MM.1S (cell line): Measurements from ENCODE around the gene SH3BP1.

Experiments used
- DNase-seq: peaks from one replicate; pipeline ENCODE4 v3.0.0-alpha.2; 2015
- H2AFZ ChIP-seq: fragments of 300-600 bp; sonication (generic); 2 replicates; pipeline ENCODE4 v1.6.0; 2016; ENCODE audit warnings: antibody characterized with exemption, low read length
- H3F3A ChIP-seq: fragments of 300-600 bp; sonication (generic); 2 replicates; pipeline ENCODE4 v1.6.1; 2016; ENCODE audit warnings: mild to moderate bottlenecking, antibody characterized with exemption, low read length, moderate library complexity, mixed read lengths; ENCODE audit not compliant: insufficient read depth
- H3K27ac ChIP-seq: fragments of 300-600 bp; sonication (generic); 2 replicates; pipeline ENCODE4 v1.5.1; 2016; ENCODE audit warnings: mild to moderate bottlenecking, low read length
- H3K27me3 ChIP-seq: fragments of 300-600 bp; sonication (generic); replicated peaks from 2 replicates; pipeline ENCODE4 v1.6.0; 2016; ENCODE audit warnings: low read length; ENCODE audit not compliant: insufficient read depth
- H3K36me3 ChIP-seq: fragments of 300-600 bp; sonication (generic); replicated peaks from 2 replicates; pipeline ENCODE4 v1.6.1; 2016; ENCODE audit warnings: mild to moderate bottlenecking, low read length, mixed read lengths; ENCODE audit not compliant: insufficient read depth
- H3K4me1 ChIP-seq: fragments of 300-600 bp; sonication (generic); 2 replicates; pipeline ENCODE4 v1.6.1; 2016; ENCODE audit warnings: low read length, mixed read lengths
- H3K4me2 ChIP-seq: fragments of 300-600 bp; sonication (generic); 2 replicates; pipeline ENCODE4 v1.6.0; 2016; ENCODE audit warnings: low read depth, low read length
- H3K4me3 ChIP-seq: fragments of 300-600 bp; sonication (generic); 2 replicates; pipeline ENCODE4 v1.5.1; 2016; ENCODE audit warnings: low read length, mixed read lengths
- H3K79me2 ChIP-seq: fragments of 300-600 bp; sonication (generic); 2 replicates; pipeline ENCODE4 v1.6.1; 2016; ENCODE audit warnings: mixed run types, low read length, mixed read lengths
- H3K9ac ChIP-seq: fragments of 300-600 bp; sonication (generic); 2 replicates; pipeline ENCODE4 v1.6.1; 2016; ENCODE audit warnings: low read length, mixed read lengths
- H3K9me2 ChIP-seq: fragments of 300-600 bp; sonication (generic); replicated peaks from 2 replicates; pipeline ENCODE4 v1.6.1; 2016; ENCODE audit warnings: mild to moderate bottlenecking, low read length, mixed read lengths; ENCODE audit not compliant: insufficient read depth
- H3K9me3 ChIP-seq: fragments of 300-600 bp; sonication (generic); replicated peaks from 2 replicates; pipeline ENCODE4 v1.6.1; 2016; ENCODE audit warnings: mild to moderate bottlenecking, low read length, mixed read lengths; ENCODE audit not compliant: insufficient read depth
- H4K20me1 ChIP-seq: fragments of 300-600 bp; sonication (generic); 2 replicates; pipeline ENCODE4 v1.6.1; 2016; ENCODE audit warnings: mild to moderate bottlenecking, low read length, moderate library complexity, mixed read lengths; ENCODE audit not compliant: insufficient read depth
- EZH2 ChIP-seq: fragments of 300-600 bp; sonication (generic); optimal IDR thresholded peaks from 2 replicates; pipeline ENCODE3; 2017; ENCODE audit warnings: low read depth, mild to moderate bottlenecking, antibody characterized with exemption, low read length, mixed read lengths
- EZH2phosphoT487 ChIP-seq: fragments of 300-600 bp; sonication (generic); IDR thresholded peaks from 2 replicates; pipeline ENCODE4 v1.6.1; 2018; ENCODE audit warnings: antibody characterized with exemption, low read length
- TF ChIP-seq, protein P1 (sequence below): fragments of 300-600 bp; sonication (generic); IDR thresholded peaks from 2 replicates; pipeline ENCODE4 v1.5.1; 2016; ENCODE audit warnings: antibody characterized with exemption, low read length, mixed read lengths

SH3BP1 gene

GRCh38 chr22:37604074-37604473, 35.4 kb upstream of the SH3BP1 start:
- H3K9ac ChIP-seq = no peak overlapping the region
- H3K4me3 ChIP-seq = no peak overlapping the region
- no peak for DNase-seq
- no peaks in the 10 kb centered on the region for H4K20me1 ChIP-seq
- peaks cover 11% of the 10 kb centered on the region for H3F3A ChIP-seq
- H3K9me3 ChIP-seq = no peaks in the 10 kb centered on the region
- peaks cover 2% of the 10 kb centered on the region; the same call in 1 of the 2 replicates for H3K4me1 ChIP-seq
- H3K36me3 ChIP-seq = no peaks in the 10 kb centered on the region
- TF ChIP-seq, protein P1, sequence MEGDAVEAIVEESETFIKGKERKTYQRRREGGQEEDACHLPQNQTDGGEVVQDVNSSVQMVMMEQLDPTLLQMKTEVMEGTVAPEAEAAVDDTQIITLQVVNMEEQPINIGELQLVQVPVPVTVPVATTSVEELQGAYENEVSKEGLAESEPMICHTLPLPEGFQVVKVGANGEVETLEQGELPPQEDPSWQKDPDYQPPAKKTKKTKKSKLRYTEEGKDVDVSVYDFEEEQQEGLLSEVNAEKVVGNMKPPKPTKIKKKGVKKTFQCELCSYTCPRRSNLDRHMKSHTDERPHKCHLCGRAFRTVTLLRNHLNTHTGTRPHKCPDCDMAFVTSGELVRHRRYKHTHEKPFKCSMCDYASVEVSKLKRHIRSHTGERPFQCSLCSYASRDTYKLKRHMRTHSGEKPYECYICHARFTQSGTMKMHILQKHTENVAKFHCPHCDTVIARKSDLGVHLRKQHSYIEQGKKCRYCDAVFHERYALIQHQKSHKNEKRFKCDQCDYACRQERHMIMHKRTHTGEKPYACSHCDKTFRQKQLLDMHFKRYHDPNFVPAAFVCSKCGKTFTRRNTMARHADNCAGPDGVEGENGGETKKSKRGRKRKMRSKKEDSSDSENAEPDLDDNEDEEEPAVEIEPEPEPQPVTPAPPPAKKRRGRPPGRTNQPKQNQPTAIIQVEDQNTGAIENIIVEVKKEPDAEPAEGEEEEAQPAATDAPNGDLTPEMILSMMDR = no peak
- TF ChIP-seq EZH2phosphoT487 = no peak
- no peak for TF ChIP-seq EZH2
- peaks cover 12% of the 10 kb centered on the region for H3K27me3 ChIP-seq
- no peak overlapping the region for H2AFZ ChIP-seq
- no peak overlapping the region for H3K4me2 ChIP-seq
- H3K79me2 ChIP-seq = peaks cover 3% of the 10 kb centered on the region
- H3K9me2 ChIP-seq = no peaks in the 10 kb centered on the region
- no peak overlapping the region for H3K27ac ChIP-seq

DNA sequence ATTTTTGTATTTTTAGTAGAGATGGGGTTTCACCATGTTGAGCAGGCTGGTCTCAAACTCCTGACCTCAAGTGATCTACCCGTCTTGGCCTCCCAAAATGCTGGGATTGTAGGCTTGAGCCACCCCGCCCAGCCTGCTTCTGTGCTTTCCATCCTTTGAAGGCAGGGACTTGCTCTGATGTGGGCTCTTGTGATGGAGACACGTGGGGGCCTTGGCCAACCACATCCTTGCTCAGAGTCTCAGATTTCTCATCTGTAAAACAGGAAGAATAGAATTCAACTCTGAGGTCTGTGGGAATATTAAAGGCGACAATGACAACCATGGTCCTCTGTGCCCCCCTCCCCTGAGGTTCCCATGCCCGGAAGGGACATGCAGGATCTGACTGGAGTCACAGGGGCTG, 34.6 kb upstream of the SH3BP1 start:
- peaks cover 11% of the 10 kb centered on the region for H3K79me2 ChIP-seq
- H3K36me3 ChIP-seq = no peaks in the 10 kb centered on the region
- H3K9me2 ChIP-seq = no peaks in the 10 kb centered on the region
- H3K4me2 ChIP-seq = no peak overlapping the region
- no peak overlapping the region for H2AFZ ChIP-seq
- peaks cover 12% of the 10 kb centered on the region for H3K27me3 ChIP-seq
- no peak overlapping the region for H3K27ac ChIP-seq
- H3K9me3 ChIP-seq = no peaks in the 10 kb centered on the region
- no peak for TF ChIP-seq EZH2phosphoT487
- TF ChIP-seq, protein P1 = no peak
- H3F3A ChIP-seq = peaks cover 17% of the 10 kb centered on the region
- no peak overlapping the region for H3K4me3 ChIP-seq
- no peaks in the 10 kb centered on the region for H4K20me1 ChIP-seq
- peaks cover 4% of the 10 kb centered on the region; the same call in 1 of the 2 replicates for H3K4me1 ChIP-seq
- DNase-seq = no peak
- H3K9ac ChIP-seq = no peak overlapping the region

GRCh38 chr22:37607010-37607934, 32.2 kb upstream of the SH3BP1 start:
- Histone ChIP-seq H3K4me1 (peaks cover 7% of the 10 kb centered on the region; the same call in 1 of the 2 replicates), H4K20me1 (no peaks in the 10 kb centered on the region), H3K9me2 (no peaks in the 10 kb centered on the region), H2AFZ (peak overlapping the region; percentile 38), H3K9ac (peak overlapping the region; percentile 52), H3F3A (peaks cover 17% of the 10 kb centered on the region), H3K27me3 (peaks cover 12% of the 10 kb centered on the region), H3K79me2 (peaks cover 31% of the 10 kb centered on the region), H3K27ac (peak overlapping the region; percentile 94; the same call in 1 of the 2 replicates), H3K4me3 (peak overlapping the region; percentile 58), H3K4me2 (peak overlapping the region; percentile 94), H3K9me3 (no peaks in the 10 kb centered on the region), H3K36me3 (no peaks in the 10 kb centered on the region)
- peak; percentile 89 for DNase-seq
- TF ChIP-seq, protein P1 = peak; percentile 98
- no peak for TF ChIP-seq EZH2phosphoT487
